Neutrophil (primary cell): ENCODE results near the gene PTPRN2.

ENCODE experiments used
- H3K27ac ChIP-seq: fragments of 200-600 bp; sonication (generic); 2 replicates; pipeline ENCODE4 v1.5.1; 2016; ENCODE audit warnings: mild to moderate bottlenecking, moderate library complexity
- H3K27me3 ChIP-seq: fragments of 200-600 bp; sonication (generic); 2 replicates; pipeline ENCODE4 v1.6.0; 2016; ENCODE audit warnings: mild to moderate bottlenecking
- H3K36me3 ChIP-seq: fragments of 200-600 bp; sonication (generic); 2 replicates; pipeline ENCODE4 v1.5.1; 2017
- H3K4me1 ChIP-seq, 2 experiments: fragments of 200-600 bp in 1 of 2; sonication (generic) in 1 of 2; 1 replicate in 1 of 2; 2 replicates in 1 of 2; pipeline versions ENCODE4 v1.5.1 to v1.6.1; 2013 to 2016; ENCODE audit warnings: low read depth in 1 of 2, low read length in 1 of 2, mild to moderate bottlenecking in 1 of 2, moderate library complexity in 1 of 2; ENCODE audit not compliant: control insufficient read depth in 1 of 2, insufficient read depth in 1 of 2
- H3K4me3 ChIP-seq, 2 experiments: fragments of 200-600 bp in 1 of 2; sonication (generic) in 1 of 2; 1 replicate in 1 of 2; 2 replicates in 1 of 2; pipeline ENCODE4 v1.5.1; 2013 to 2016; ENCODE audit warnings: low read depth in 1 of 2, low read length in 1 of 2, mild to moderate bottlenecking in 1 of 2, moderate library complexity in 1 of 2
- H3K9me3 ChIP-seq: fragments of 200-600 bp; sonication (generic); 2 replicates; pipeline ENCODE4 v1.5.1; 2016
- CTCF ChIP-seq: fragments of 200-600 bp; sonication (generic); IDR thresholded peaks from 2 replicates; pipeline ENCODE4 v1.5.1; 2016; ENCODE audit warnings: antibody characterized with exemption

PTPRN2 gene

GRCh38 chr7:157992511-157993160, 595.0 kb downstream of the PTPRN2 start:
- Histone ChIP-seq H3K9me3 (no peaks in the 10 kb centered on the region), H3K36me3 (no peaks in the 10 kb centered on the region), H3K27me3 (no peaks in the 10 kb centered on the region), H3K4me1 (no peaks in the 10 kb centered on the region), H3K27ac (no peak overlapping the region), H3K4me3 (no peak overlapping the region)
- no peak for TF ChIP-seq CTCF

GRCh38 chr7:157991761-157992160, 595.9 kb downstream of the PTPRN2 start:
- Histone ChIP-seq H3K36me3 (no peaks in the 10 kb centered on the region), H3K4me3 (no peak overlapping the region), H3K27me3 (no peaks in the 10 kb centered on the region), H3K27ac (no peak overlapping the region), H3K4me1 (no peaks in the 10 kb centered on the region), H3K9me3 (no peaks in the 10 kb centered on the region)
- TF ChIP-seq CTCF = no peak

- Histone ChIP-seq H3K9me3 (no peaks in the 10 kb centered on the region), H3K36me3 (no peaks in the 10 kb centered on the region), H3K4me3 (no peak overlapping the region), H3K27ac (no peak overlapping the region), H3K4me1 (no peaks in the 10 kb centered on the region), H3K27me3 (no peaks in the 10 kb centered on the region)
- TF ChIP-seq CTCF = no peak
Measured at GRCh38 chr7:157991351-157991750, 596.3 kb downstream of the PTPRN2 start.

GRCh38 chr7:157990881-157991250, 596.8 kb downstream of the PTPRN2 start:
- no peak for TF ChIP-seq CTCF
- H3K9me3 ChIP-seq = no peaks in the 10 kb centered on the region
- no peak overlapping the region for H3K27ac ChIP-seq
- H3K4me1 ChIP-seq = no peaks in the 10 kb centered on the region
- no peaks in the 10 kb centered on the region for H3K36me3 ChIP-seq
- H3K4me3 ChIP-seq = no peak overlapping the region
- no peaks in the 10 kb centered on the region for H3K27me3 ChIP-seq

GRCh38 chr7:157990226-157990880, 597.3 kb downstream of the PTPRN2 start:
- Histone ChIP-seq H3K9me3 (no peaks in the 10 kb centered on the region), H3K27ac (no peak overlapping the region), H3K27me3 (no peaks in the 10 kb centered on the region), H3K4me1 (no peaks in the 10 kb centered on the region), H3K4me3 (no peak overlapping the region), H3K36me3 (no peaks in the 10 kb centered on the region)
- TF ChIP-seq CTCF = no peak
